PC-3 (cell line): Measurements from ENCODE around the gene PCSK5. TPM values are rescaled to one million over a fixed set of nuclear protein-coding genes. Genes with fewer than 3 reads are reported as not detected.

ENCODE experiments used
- ATAC-seq: fragments of 200-7000 bp; cut with Tn5 transposase; 2 replicates; pipeline ENCODE4 v1.9.1; 2020; ENCODE audit warnings: mild to moderate bottlenecking, moderate library complexity
- BruUV-seq: library from RNA; stranded (reverse); fragments of 400-500 nt; replicated peaks from 2 replicates; lab custom pipeline; 2021; lab: Mats Ljungman, UMichigan
- CTCF ChIA-PET: fragments of 300-600 bp; sonication (Branson Sonifier 250); formaldehyde crosslinking; loops from one replicate; lab custom pipeline; 2022; ENCODE audit warnings: antibody characterized with exemption; lab: Charles Lee
- POLR2A ChIA-PET: fragments of 300-600 bp; sonication (Branson Sonifier 250); formaldehyde crosslinking; loops from one replicate; lab custom pipeline; 2022; ENCODE audit warnings: antibody characterized with exemption; ENCODE audit not compliant: unreplicated experiment; lab: Charles Lee
- DNase-seq: peaks from one replicate; pipeline ENCODE4 v3.0.0-alpha.2; 2015
- H2AFZ ChIP-seq: fragments of 300-600 bp; sonication (generic); 2 replicates; pipeline ENCODE4 v1.6.0; 2016; ENCODE audit warnings: antibody characterized with exemption, low read length
- H3F3A ChIP-seq: fragments of 300-600 bp; sonication (generic); one replicate; pipeline ENCODE4 v1.6.0; 2017; ENCODE audit warnings: antibody characterized with exemption, low read length, control low read depth, mild to moderate bottlenecking; ENCODE audit not compliant: unreplicated experiment
- H3K27ac ChIP-seq: fragments of 300-600 bp; sonication (generic); 2 replicates; pipeline ENCODE4 v1.5.1; 2016; ENCODE audit warnings: mild to moderate bottlenecking, low read length
- H3K27me3 ChIP-seq: fragments of 300-600 bp; sonication (generic); 2 replicates; pipeline ENCODE4 v1.6.1; 2016; ENCODE audit warnings: low read length, mixed read lengths
- H3K36me3 ChIP-seq: fragments of 300-600 bp; sonication (generic); 2 replicates; pipeline ENCODE4 v1.6.1; 2016; ENCODE audit warnings: low read depth, mixed run types, low read length, mixed read lengths
- H3K4me1 ChIP-seq: fragments of 300-600 bp; sonication (generic); 2 replicates; pipeline ENCODE4 v1.5.1; 2016; ENCODE audit warnings: low read length; ENCODE audit not compliant: insufficient read depth
- H3K4me2 ChIP-seq: fragments of 300-600 bp; sonication (generic); 2 replicates; pipeline ENCODE4 v1.6.0; 2016; ENCODE audit warnings: low read length
- H3K4me3 ChIP-seq: fragments of 300-600 bp; sonication (generic); 2 replicates; pipeline ENCODE4 v1.5.1; 2016; ENCODE audit warnings: mild to moderate bottlenecking, low read length, mixed read lengths
- H3K79me2 ChIP-seq: fragments of 300-600 bp; sonication (generic); 2 replicates; pipeline ENCODE4 v1.6.1; 2017; ENCODE audit warnings: low read length, mixed read lengths
- H3K9ac ChIP-seq: fragments of 300-600 bp; sonication (generic); 2 replicates; pipeline ENCODE4 v1.6.0; 2016; ENCODE audit warnings: mild to moderate bottlenecking, low read length
- H3K9me2 ChIP-seq: fragments of 300-600 bp; sonication (generic); replicated peaks from 2 replicates; pipeline ENCODE4 v1.6.1; 2016; ENCODE audit warnings: mixed run types, low read length, mixed read lengths
- H3K9me3 ChIP-seq: fragments of 300-600 bp; sonication (generic); 2 replicates; pipeline ENCODE4 v1.6.1; 2016; ENCODE audit warnings: low read length, mixed read lengths
- H4K20me1 ChIP-seq: fragments of 300-600 bp; sonication (generic); 2 replicates; pipeline ENCODE4 v1.6.1; 2016; ENCODE audit warnings: low read length, mixed read lengths
- EZH2 ChIP-seq: fragments of 300-600 bp; sonication (generic); IDR thresholded peaks from one replicate; pipeline ENCODE4 v1.6.1; 2017; ENCODE audit warnings: antibody characterized with exemption, mild to moderate bottlenecking, low read length; ENCODE audit not compliant: unreplicated experiment
- EZH2phosphoT487 ChIP-seq: fragments of 300-600 bp; sonication (generic); IDR thresholded peaks from 2 replicates; pipeline ENCODE4 v1.6.1; 2018; ENCODE audit warnings: mild to moderate bottlenecking, antibody characterized with exemption, low read length, borderline replicate concordance
- intact Hi-C: fragments of 100-400 bp; cut with micrococcal nuclease; formaldehyde crosslinking; loops from 2 replicates; pipeline ENCODE4 v1.9.0; 2023
- total RNA-seq: library from RNA; depleted of rRNA; stranded (reverse); fragments of >200 nt; gene quantifications from 2 replicates; pipeline ENCODE4 v1.2.3, GENCODE V29; 2014
- TF ChIP-seq, protein P1 (sequence below): fragments of 300-600 bp; sonication (generic); conservative IDR thresholded peaks from 2 replicates; pipeline ENCODE4 v1.5.1; 2017; ENCODE audit warnings: antibody characterized with exemption, low read depth, mild to moderate bottlenecking, low read length

PCSK5 gene
- total RNA-seq, 1 experiment from 2014 or later = not detected

DNA sequence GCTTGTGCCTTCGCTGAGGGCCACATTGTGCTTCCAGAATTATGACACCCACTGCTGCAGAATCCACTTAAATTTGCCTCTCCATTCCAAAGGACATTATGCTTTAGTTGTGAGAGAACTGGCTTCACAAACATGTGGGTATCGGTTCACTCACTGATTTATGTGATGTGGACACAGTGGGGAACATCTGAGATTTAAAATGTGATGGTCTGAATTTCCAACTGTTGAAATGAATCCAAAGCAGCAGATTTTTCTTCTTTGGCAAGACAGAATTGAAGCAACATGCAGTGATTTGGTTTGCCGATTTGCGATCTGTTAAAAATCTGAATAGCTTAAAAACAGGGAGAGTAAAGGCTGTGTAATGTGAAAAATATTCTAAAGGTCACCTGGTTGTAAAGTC is 20.3 kb downstream of the PCSK5 start:
- H3K27ac ChIP-seq = no peak overlapping the region
- no peak overlapping the region for H3K9ac ChIP-seq
- H3K36me3 ChIP-seq = no peaks in the 10 kb centered on the region
- ChIA-PET CTCF (no interaction called here), POLR2A (no interaction called here)
- H3K4me3 ChIP-seq = no peak overlapping the region
- no peaks in the 10 kb centered on the region for H3K79me2 ChIP-seq
- no TSS peak for BruUV-seq
- H3F3A ChIP-seq = no peaks in the 10 kb centered on the region
- ATAC-seq (no peak), DNase-seq (no peak)
- H2AFZ ChIP-seq = no peak overlapping the region
- no peak overlapping the region for H3K4me2 ChIP-seq
- no peaks in the 10 kb centered on the region for H3K27me3 ChIP-seq
- intact Hi-C loops = no loop called here
- no peaks in the 10 kb centered on the region for H3K9me3 ChIP-seq
- no peaks in the 10 kb centered on the region for H3K9me2 ChIP-seq
- H4K20me1 ChIP-seq = no peaks in the 10 kb centered on the region
- no peaks in the 10 kb centered on the region for H3K4me1 ChIP-seq
- TF ChIP-seq EZH2 = no peak
- no peak for TF ChIP-seq EZH2phosphoT487
- TF ChIP-seq, protein P1, sequence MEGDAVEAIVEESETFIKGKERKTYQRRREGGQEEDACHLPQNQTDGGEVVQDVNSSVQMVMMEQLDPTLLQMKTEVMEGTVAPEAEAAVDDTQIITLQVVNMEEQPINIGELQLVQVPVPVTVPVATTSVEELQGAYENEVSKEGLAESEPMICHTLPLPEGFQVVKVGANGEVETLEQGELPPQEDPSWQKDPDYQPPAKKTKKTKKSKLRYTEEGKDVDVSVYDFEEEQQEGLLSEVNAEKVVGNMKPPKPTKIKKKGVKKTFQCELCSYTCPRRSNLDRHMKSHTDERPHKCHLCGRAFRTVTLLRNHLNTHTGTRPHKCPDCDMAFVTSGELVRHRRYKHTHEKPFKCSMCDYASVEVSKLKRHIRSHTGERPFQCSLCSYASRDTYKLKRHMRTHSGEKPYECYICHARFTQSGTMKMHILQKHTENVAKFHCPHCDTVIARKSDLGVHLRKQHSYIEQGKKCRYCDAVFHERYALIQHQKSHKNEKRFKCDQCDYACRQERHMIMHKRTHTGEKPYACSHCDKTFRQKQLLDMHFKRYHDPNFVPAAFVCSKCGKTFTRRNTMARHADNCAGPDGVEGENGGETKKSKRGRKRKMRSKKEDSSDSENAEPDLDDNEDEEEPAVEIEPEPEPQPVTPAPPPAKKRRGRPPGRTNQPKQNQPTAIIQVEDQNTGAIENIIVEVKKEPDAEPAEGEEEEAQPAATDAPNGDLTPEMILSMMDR = no peak

DNA sequence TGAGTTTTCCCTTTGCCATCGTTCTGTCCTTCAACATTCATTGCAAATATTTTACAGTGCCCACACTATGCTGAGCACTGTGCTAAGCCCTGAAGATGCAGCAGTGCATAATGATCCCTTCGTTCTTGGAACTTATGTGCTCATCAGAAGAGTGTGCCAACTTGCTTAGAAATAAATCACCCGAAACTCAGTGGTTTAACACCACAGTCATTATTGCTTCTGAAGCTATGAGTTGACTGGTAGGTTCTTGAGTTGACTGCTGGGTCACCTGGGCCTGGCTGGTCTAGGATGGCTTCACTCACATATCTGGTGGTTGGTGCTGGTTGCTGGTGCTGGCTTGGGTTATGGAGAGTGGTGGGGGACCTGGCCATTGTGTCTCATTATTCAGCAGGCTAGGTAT is 20.9 kb downstream of the PCSK5 start:
- no peaks in the 10 kb centered on the region for H3K79me2 ChIP-seq
- TF ChIP-seq, protein P1 = no peak
- TF ChIP-seq EZH2 = no peak
- TF ChIP-seq EZH2phosphoT487 = no peak
- BruUV-seq = no TSS peak
- H3K4me1 ChIP-seq = no peaks in the 10 kb centered on the region
- no peak overlapping the region for H3K4me2 ChIP-seq
- ChIA-PET POLR2A (no interaction called here), CTCF (no interaction called here)
- no peak overlapping the region for H3K27ac ChIP-seq
- no peak overlapping the region for H2AFZ ChIP-seq
- no peak for DNase-seq
- no peaks in the 10 kb centered on the region for H3K9me3 ChIP-seq
- no peaks in the 10 kb centered on the region for H3K9me2 ChIP-seq
- intact Hi-C loops = no loop called here
- H3K9ac ChIP-seq = no peak overlapping the region
- no peaks in the 10 kb centered on the region for H3K36me3 ChIP-seq
- H3K27me3 ChIP-seq = no peaks in the 10 kb centered on the region
- no peaks in the 10 kb centered on the region for H3F3A ChIP-seq
- H3K4me3 ChIP-seq = no peak overlapping the region
- no peak for ATAC-seq
- no peaks in the 10 kb centered on the region for H4K20me1 ChIP-seq

DNA sequence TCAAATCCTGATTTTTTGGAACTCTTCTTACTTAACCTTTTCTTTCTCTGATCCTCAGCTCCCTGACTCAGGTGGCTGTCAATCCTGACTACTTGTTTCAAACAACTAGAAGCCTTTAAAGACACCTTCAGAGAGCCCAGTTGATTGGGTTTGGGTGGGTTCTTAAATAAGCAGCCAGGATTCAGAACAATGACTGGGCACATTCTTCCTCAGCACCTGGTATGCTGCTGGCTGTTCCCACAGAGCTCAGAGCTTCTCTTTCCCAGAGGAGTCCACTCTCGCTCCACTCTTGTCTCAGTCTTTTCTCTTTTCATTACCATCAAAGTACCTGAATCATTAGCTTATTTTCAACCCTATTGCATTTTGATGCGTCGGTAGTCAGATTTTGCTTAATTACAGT is 22.5 kb downstream of the PCSK5 start:
- Histone ChIP-seq H3K9ac (no peak overlapping the region), H3K9me2 (no peaks in the 10 kb centered on the region), H3K36me3 (no peaks in the 10 kb centered on the region), H4K20me1 (no peaks in the 10 kb centered on the region), H3K4me1 (no peaks in the 10 kb centered on the region), H3K27ac (no peak overlapping the region), H3K9me3 (no peaks in the 10 kb centered on the region), H3K79me2 (no peaks in the 10 kb centered on the region), H3F3A (no peaks in the 10 kb centered on the region), H2AFZ (no peak overlapping the region), H3K4me2 (no peak overlapping the region), H3K27me3 (no peaks in the 10 kb centered on the region), H3K4me3 (no peak overlapping the region)
- no peak for ATAC-seq
- POLR2A ChIA-PET = no interaction called here
- DNase-seq = no peak
- intact Hi-C loops = no loop called here
- CTCF ChIA-PET = interaction anchor here (0.6 kb wide), 1 partner anchor 11 kb away, joined by 4 read pairs; no protein-coding TSS in a partner anchor
- no TSS peak for BruUV-seq
- TF ChIP-seq EZH2 (no peak), EZH2phosphoT487 (no peak)
- TF ChIP-seq, protein P1 = no peak
